GM04503 (cell line): ENCODE data around the gene MED9.
"Not testable (repeated sequence)": the region's sequence is repeated elsewhere in the genome, so short reads cannot be mapped to it uniquely, and the experiment has no call there.

ENCODE experiments used
- DNase-seq: peaks from one replicate; pipeline ENCODE4 v3.0.0-alpha.2; 2012; ENCODE audit warnings: low read depth

Gene MED9

DNA sequence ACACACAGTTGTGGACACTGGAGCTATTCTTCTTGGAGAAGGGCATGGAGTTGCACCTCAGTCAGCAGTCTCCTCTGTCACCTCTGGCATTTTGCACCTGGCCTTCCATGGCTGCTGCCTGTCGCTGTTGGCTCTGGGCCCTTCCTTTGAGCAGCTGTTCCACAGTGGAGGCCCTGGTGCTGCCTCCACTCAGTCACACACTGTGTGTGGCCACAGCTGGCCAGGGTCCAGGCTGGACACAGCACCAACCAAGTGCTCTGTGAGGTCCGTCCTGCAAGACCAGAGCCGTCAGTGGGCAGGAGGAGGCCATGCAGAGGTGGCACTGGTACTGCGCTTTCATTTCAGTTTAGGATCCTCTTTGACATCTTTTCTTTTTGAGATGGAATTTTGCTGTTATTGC is 21.6 kb upstream of the MED9 start:
- DNase-seq: no peak

DNA sequence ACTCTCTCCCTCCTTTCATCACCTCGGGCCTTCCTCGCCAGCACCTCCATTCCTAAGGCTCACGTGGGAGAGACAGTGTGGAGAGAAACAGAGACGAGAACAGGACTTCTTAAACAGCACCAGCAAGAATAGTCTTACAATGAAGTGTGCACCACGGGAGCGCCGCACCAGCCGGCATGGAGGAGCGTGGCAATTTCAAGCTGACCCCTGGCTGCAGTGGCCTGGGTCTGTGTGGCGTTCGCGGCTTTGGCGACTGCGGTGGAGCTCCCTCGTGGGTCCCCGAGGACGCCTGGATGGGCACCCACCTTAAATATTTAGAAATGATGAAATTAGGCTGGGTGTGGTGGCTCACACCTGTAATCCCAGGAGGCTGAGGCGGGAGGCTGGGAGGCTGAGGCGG is 20.5 kb upstream of the MED9 start:
- no peak for DNase-seq

DNA sequence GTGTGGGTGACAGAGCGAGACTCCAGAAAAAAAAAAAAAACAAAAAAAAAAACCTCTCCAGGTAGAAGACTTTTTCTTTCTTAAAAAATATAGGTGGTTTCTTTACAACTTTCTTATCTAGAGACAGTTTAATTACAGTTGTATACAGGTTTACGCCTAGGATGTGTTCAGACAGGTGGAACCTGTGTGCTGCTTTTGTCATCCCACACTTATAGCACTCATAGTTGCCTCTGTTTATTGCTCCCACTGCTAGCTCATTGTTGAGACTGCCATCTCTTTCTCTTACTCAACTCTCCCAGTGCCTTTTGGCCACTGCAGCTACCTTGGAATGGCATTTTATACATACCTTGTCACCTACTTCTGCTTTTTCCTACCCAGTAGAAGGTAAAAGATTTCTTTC is 19.1 kb upstream of the MED9 start:
- DNase-seq: no peak

DNA sequence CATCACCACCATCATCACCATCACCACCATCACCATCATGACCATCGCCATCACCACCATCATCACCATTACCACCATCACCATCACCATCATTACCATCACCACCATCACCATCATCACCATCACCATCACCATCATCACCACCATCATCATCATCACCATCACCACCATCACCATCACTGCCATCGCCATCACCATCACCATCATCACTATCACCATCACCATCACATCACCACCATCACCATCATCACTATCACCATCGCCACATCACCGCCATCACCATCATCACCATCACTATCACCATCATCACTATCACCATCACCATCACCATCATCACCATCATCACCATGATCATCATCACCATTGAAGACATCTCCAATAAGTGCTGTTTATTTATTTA is 16.8 kb upstream of the MED9 start:
- DNase-seq: no peak

DNA sequence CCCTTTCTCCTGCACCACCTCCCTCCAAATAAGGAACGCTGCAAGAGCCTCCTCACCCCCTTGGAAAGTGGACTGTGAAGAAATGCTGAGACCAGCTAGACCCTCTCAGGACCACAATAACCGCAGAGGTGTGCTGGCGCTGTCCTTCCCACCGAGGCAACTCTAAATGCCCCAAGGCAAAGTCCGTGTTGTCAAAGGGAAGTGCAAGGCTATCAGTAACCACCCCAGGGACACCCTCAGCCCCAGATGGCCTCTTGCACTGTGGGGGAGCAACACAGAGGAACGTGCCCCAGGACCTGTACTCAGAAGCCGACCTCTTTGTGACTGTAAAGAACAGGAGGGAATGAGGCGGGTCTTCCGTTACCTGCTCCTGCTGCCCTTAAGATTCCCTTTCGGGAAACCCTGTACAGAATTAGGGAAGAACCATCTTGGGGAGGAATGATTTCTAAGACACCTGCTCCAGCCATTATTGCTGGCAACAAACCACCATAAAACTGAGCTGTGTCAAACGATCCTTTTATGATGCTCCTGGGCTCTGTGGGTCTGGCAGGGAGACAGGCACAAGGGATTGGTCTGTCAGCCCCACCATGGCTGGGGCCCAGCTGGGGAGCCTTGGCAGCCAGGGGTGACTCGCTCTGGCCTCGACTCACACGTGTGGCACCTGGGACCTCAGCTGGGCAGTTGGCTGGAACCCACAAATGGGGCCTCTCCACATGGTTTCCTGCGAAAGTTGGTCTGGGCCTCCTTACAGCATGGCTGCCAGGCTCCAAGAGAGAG is 14.6 kb upstream of the MED9 start:
- no peak for DNase-seq

DNA sequence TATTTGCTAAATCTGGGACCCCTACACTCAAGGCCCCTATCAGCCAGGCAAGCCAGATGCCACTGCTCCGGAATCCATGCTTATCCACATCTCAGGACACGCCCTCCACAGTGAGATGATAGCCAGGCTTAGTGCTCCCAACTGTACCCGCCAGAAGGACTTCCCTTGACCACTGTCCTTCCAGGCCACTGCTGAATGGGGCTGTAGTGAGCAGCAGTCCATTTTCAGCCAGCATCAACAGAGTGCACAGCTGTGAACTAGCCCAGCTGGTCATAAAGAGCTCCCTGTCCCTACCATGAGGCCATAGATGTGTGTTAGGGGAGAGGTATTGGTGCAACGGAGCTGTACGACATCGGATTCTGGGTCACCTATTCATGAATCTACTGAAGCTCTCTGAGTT is 13.0 kb upstream of the MED9 start:
- DNase-seq: no peak

DNA sequence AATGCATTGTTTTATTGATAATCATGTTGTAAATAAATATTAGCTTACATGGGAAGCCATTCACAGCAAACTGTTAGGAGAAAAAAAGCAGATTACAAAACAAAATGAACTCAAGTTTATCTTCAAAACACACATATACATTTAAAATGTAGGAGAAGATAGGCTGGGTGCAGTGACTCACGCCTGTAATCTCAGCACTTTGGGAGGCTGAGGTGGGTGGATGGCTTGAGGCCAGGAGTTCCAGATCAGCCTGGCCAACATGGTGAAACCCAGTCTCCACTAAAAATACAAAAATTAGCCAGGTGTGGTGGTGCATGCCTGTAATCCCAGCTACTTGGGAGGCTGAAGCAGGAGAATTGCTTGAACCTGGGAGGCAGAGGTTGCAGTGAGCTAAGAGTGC is 10.9 kb upstream of the MED9 start:
- not testable (repeated sequence) for DNase-seq

DNA sequence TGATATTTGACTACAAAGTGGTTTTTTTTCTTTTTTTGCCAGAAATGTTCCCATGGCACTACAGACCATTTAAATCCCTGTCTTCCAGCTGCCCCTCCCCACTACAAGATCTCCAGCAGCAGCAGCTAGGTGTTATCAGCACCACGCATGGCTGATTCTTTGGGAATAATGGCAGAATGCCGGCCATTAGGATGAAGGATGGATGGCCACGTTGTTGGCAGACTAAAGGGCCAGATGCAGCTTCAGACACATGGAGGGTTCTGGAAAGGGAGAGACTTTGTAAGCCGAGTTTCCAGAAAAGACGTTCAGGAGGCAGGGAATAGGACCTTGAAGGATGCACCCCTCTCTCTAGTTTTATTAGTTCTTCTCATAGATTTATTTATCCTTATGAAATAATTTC is 10.3 kb upstream of the MED9 start:
- DNase-seq: no peak

DNA sequence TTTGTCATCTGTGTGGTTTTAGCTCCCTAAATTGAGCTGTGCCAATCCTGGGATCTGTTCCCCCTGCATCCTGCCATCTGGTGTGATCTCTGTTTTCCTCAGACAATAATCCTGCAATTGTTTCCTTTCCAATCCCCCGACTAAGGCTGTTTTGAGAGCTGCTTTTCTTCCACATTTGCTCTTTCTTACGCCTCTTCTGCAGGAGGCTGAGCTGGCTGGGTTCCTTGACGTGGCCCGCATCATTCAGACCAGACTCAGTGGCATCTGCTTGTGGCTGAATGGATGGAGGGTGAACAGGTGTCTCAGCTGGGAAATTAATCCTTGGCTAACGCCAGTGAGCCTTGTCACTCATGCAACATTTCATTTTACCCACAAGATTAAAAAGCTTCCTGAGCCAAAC is 9.8 kb upstream of the MED9 start:
- DNase-seq: no peak

DNA sequence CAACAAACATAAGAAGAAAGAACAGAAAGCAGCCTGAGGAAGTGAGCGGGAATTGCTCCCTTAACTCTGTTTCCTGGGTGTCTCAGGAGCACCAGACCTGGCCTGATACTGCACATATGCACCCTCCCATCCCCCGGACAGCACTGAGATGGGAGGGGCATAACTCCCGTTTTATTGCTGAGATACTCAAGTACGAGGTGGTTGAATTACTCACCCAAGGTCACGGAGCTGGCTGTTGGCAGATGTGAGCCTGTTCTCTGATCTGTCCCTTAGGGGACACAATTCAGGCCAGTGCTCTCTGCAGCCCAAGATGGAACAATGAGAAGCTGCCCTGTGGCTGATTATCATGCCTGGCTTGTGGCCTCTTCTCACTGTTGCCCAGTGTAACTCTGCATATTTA is 9.1 kb upstream of the MED9 start:
- DNase-seq: no peak

DNA sequence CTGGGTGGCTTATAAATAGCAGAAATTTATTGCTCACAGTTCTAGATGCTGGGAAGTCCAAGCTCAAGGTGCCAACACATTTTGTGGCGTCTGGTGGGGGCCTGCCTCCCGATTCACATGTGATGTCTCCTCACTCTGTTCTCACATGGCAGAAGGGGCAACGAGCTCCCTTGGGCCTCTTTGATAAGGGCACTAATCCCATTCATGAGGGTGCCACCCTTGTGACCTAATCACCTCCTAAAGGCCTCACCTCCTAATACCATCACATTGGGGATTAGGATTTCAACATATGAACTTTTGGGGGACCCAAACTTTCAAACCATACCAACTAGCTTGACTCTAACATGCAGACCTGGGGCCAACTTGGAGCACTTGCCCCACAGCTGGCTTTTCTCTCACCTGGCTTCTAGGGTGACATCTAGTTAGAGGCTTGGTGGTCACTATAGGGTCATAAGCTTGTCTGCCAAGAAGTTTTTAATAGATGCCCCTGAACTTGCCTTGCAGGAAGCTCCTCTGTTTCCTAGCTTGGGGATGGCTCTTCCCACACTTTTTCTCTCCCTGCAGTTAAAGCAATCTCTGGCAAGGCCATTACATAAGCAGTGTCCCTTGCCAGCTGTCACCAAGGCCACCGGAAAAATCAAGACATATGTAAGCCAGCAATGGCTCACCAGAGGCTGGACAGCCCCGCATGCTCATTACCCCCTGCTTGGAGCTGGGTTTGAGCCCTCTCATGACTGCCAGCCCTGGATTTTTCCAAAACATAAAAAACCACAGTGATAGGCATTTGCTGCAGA is 8.4 kb upstream of the MED9 start:
- DNase-seq: no peak

DNA sequence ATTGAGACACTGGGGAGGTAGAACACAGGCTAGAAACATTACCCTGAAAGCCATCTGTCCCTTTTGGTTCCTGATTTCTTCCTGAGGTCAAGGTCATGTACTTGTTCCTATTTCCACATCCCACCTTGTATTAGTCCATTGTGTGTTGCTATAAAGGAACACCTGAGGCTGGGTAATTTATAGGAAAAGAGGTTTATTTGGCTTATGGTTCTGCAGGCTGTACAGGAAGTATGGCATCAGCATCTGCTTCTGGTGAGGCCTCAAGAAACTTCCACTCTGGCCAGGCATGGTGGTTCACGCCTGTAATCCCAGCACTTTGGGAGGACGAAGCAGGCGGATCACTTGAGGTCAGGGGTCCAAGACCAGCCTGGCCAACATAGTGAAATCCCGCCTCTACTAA is 7.4 kb upstream of the MED9 start:
- DNase-seq: no peak

DNA sequence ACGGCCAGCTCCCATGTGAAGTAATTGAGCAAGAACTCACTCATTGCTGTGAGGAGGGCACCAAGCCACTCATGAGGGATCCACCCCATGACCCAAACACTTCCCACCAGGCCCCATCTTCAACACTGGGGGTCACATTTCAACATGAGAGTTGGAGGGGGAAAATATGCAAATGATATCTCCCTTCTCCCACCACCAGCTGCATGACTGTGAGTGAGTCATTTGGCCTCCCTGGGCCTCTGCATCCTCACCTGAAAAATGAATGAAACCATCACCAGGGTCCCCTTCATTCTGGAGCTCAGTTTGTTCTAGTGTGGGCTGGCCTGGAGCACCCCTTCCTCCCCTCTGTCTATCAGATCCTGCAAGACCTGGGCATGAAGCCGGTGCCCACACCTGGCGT is 6.8 kb upstream of the MED9 start:
- DNase-seq: no peak

DNA sequence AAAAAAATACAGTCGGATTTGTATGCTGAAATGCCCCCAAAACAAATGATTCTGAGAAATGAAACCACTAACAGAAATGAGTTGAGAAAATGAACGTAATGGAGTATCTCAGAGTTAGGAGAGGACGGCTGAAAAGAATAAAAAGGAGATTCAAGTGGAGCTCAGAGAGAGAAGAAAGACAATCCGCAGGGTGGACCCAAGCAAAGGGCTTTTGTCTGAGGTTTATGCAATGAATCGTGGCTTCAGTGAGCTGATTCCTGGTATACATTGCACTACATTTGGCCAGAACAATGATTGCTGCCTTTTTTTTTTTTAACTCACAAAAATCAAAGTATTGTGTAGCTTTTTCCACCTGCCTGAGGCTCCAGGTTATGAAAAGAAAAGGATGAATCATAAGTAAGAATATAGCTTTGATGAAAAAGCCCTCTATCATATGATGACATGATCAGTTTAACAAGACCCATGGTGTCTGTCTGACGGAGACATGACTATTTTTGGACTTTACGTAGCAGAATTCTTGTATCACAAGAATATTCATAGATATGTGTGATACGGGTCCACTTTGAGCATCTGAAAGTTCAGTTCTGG is 4.4 kb upstream of the MED9 start:
- no peak for DNase-seq

DNA sequence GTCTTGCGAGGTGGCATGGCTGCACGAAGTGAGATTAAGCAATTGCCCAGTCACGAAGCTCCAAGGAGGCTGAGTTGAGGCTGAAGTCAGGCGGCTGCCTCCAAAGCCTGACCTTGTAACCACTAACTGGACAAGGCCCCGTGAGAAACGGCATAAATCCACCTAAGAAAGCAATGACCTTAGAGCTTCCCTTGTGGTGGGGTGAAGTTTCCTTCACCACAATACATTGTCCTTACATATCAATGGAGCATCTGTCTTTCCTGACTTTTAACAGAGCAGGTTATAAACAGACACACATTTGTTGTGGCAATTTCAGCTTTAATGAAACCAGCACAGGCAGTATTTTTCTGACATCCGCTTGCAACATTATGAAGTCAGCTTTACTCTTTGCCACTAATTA is 2.5 kb upstream of the MED9 start:
- no peak for DNase-seq

DNA sequence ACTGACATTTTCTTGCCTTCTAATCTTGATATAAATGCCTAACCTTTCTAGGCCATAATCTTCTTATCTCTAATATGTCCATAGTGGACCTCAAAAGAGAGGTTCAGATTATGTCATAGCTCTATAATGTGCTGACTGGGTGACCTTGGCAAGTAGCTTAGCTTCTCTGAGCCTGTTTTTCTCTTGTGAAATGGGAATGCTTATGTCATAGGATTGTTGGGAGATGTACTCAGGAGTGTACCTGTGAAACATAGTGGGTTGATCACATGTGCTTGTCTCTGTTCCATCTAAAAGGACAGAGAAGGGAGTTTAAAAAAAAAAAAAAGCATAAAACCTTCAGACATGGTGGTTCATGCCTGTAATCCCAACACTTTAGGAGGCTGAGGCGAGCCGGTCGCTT is 2.4 kb downstream of the MED9 start:
- no peak for DNase-seq

DNA sequence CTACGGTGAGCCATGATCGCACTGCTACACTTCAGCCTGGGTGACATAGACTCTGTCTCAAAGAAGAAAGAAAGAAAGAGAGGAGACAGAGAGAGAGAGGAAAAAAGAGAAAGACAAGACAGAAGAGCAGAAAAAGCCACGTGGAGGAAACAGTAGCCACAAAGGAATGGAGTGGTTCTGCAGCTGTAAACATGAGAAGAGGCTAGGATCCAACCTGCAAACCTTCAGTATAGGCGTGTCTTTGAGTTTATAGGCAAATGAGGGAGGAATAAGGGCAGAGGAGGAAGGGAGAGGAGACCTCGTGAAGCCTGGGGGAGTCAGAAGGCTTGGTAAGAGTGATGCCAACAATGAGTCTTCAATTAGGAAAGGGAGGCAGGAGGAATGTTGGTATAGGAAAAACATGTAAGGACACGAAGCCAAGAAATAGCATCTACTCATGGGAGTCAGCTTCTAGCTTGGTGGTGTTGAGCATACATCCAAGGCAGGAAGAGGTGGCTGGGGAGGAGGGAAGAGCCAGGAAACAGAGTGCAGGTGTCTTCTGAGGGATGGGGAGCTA is 3.9 kb downstream of the MED9 start:
- no peak for DNase-seq

DNA sequence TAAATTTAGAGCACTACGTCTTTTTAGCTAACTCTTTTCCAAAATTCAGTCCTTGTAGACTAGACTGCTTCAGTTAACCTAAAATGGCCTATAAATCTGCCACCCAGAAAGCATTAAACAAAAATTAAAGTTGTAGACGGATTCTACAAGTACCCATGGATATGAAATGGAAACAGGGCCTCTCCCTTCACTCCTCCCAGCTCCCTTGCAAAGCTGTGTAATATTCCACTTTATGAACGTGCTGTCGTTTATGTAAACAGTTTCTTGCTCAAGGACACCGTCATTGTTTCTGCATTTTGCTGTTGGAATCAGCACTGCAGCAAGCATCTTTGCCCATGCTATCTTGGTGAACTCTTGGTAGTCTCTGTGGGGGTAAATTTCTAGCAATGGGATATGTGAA is 5.1 kb downstream of the MED9 start:
- no peak for DNase-seq

DNA sequence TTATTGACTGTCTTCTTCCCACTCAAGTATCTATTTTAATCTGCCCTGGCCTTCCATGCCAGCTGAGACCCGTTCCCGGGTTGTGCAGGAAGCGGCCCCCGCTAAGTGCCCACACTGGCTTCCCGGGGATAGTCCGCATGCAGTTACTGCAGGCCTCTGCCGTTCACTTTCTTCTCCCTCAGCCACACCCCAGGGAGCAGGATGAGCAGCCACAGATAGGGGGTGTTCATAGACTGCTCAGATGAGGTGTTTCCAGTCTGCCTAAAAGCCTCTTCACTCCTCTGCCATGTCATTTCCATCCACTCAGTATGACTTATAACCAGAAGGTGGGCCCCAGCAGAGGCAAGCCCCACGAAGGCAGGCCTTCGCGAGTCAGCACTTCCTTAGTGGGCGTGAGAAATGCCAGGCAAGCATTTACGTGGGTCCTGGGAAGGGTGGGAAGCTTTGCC is 7.7 kb downstream of the MED9 start:
- no peak for DNase-seq

DNA sequence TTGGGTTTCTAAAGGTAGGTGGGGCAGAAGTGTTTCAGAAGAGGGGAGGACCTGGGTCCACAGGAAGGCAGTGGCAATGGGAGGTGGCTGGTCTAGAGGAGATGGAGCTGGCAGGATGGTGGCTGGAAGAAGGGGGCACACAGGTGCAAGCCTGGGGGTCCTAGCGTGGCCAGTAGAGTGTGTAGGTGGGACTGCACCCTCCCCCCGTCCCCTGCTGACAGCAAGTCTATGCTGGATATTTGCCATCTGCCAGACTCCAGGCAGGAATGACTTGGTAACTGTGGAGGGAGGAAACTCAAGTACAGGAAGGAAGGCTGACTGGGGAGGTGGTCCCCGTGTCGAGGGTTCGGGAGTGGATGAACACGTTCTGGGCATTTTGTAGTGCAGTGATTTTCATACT is 8.6 kb downstream of the MED9 start:
- no peak for DNase-seq

DNA sequence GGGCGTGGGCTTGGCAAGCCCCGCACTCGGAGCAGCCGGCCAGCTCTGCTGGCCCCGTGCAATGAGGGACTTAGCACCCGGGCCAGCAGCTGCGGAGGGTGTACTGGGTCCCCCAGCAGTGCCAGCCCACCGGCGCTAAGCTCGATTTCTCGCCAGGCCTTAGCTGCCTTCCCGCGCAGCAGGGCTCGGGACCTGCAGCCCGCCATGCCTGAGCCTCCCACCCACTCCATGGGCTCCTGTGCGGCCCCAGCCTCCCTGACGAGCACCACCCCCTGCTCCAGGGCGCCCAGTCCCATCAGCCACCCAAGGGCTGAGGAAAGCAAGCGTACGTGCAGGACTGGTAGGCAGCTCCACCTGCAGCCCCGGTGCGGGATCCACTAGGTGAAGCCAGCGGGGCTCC is 9.6 kb downstream of the MED9 start:
- not testable (repeated sequence) for DNase-seq

DNA sequence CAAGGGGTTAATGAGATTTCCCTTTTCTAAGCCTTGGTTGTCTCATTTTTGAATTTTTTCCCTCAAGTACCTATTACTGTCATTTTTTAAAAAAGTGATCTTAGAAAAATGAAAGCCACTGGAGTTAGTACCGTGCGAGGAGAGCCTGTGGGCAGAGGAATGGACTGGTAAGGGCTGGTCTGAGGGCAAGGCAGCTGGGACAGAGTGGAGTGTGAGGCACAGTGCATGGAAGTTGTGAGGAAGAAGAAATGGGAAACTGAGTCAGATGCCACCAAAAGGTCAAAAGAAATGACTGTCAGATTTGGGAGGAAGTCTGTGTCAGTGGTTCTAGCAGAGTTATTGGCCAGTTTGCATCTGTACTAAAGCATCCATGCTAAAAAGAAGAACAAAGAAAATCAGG is 11.2 kb downstream of the MED9 start:
- DNase-seq: no peak

DNA sequence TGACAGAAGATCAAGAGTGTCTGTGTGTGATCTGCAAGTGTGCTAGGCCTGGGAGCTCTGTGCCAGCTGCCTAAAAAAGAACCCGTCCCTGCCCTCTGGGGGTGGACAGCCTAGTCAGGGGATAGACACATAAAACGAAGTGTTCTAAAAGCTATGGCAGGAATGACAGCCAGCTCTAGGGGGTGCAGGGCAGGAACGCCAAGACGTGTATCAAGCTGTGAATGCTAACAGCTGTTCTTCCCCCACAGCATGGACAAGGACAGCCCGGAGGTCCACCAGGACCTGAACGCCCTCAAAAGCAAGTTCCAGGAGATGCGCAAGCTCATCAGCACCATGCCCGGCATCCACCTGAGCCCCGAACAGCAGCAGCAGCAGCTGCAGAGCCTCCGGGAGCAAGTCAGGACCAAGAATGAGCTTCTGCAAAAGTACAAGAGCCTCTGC is 14.3 kb downstream of the MED9 start:
- no peak for DNase-seq
